NCI-H2029 treated with DMSO at 0.1 percent for 48 hours (cell line): ENCODE results near the gene S1PR2.

Source experiments
- DNase-seq: peaks from one replicate; lab custom pipeline; 2025; lab: John Stamatoyannopoulos, UW

S1PR2 gene, protein sequence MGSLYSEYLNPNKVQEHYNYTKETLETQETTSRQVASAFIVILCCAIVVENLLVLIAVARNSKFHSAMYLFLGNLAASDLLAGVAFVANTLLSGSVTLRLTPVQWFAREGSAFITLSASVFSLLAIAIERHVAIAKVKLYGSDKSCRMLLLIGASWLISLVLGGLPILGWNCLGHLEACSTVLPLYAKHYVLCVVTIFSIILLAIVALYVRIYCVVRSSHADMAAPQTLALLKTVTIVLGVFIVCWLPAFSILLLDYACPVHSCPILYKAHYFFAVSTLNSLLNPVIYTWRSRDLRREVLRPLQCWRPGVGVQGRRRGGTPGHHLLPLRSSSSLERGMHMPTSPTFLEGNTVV

DNA sequence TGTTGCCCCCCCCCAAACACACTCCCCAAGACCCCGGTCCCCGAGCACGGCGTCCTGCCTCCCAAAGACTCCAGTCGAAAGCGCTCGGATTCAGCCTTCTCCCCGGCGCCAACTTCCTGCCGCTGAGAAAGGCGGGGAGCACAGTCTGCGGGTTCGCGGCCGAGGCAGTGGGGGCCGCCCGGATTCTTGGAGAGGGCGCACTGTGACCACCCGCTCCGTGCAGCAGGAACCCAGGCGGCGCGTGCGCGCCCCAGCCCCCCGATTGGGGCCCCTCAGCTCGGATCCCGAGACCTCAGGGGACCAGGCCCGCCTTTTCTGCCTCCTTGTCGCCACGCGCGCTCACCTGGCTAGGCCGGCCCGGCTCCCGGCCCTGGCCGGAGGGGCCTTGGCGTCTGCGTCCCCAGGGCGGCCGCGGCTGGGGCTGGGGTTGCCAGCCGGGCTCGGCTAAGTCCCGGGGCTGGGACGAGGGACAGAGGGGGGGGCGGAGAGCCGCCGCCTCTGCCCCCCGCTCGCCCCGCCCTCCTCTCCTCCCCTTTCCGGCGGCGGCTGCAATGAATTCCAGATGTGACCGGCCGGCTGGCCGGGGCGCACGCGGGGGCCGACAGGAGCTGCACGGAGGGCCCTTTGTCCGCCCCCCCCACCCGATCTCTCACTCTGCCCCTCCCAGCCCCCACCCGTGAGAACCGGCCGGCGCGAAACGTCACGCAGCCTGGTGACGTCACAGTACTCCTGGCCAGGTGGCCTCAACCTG is at the start of gene S1PR2:
Gene S1PR2 (minus strand): TSS at position 471 of the 751 bp plus-strand sequence. CDS start 6,426 bp downstream, outside the sequence.
- peak; percentile 45 for DNase-seq

DNA sequence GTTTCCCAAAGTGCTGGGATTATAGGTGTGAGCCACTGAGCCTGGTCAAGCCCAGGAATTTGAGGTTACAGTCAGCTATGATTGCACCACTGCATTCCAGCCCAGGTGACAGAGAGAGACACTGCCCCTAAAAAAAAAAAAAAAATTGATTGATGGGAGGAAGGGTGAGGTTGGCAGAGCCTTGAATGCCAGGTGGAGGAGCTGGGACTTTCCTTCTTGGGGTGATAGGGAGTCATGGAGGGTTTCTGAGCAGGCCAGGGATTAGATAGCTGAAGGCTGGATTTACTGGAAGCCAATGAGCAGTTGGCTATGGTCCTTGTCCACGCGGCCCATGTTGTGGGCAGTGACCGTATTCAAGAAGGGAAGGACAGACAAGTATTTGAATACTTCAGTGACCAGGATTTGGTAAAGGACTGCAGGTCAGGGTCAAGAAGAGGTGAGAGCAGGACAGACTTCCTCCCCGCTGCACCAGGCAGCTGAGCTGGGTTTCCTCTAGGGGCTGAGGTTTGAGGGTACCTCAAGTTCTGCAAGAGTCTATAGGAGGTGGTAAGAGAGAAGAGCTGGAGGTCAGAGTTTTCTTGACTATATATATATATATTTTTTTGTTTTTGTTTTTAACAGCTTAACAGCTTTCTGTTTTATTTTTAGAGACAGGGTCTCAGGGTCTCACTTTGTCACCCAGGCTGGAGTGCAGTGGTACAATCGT is 48.8 kb upstream of the S1PR2 start:
- DNase-seq, result no peak

DNA sequence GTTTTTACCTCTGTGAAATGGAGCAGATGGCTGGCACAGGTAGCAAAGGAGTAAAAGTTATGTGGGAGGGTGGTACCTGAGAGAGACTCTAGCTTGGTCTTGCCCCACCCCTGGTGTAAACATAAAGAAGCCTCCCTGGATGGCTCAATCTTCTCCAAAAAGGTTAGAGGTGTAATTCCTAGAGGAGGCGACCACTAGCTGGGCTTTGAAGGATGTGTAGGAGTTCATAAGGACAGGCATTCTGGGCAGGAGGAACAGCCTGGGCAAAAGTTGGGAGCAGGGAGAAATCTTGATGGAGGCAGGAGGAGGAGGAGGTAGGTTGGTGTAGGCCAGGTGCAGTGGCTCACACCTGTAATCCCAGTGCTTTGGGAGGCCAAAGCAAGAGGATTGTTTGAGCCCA is 47.8 kb upstream of the S1PR2 start:
- no peak for DNase-seq

DNA sequence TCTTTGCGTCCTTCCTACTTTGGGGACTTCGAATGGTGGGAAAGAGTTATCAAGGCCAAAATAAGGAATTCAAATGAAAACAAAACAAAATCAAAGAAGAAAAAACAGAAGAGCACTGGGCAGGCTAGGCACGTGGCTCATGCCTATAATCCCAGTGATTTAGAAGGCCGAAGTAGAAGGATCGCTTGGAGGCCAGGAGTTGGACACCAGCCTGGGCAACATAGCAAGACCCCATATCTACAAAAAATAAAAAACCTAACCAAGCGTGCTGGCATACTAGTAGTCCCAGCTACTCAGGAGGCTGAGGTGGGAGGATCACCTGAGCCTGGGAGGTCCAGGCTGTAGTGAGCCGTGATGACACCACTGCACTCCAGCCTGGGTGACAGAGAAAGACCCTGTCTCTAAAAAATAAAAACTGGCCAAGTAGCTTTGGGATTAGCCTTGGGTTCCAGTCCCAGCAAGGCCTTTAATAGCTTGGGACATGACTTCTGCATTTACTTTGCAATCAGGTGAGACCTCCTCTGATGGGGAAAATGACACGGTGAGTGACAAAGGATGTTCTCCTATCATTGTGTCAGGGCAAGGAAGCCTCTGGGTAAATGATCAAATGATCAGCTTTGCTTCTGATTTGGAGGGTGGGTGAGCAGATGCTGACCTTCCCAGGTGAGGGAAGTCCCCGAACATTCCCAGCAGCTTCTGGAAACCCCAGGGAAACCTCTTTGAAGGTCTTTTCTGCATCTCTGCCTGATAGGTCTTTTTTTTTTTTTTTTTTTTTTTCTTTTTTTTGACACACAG is 46.9 kb upstream of the S1PR2 start:
- DNase-seq, result no peak

DNA sequence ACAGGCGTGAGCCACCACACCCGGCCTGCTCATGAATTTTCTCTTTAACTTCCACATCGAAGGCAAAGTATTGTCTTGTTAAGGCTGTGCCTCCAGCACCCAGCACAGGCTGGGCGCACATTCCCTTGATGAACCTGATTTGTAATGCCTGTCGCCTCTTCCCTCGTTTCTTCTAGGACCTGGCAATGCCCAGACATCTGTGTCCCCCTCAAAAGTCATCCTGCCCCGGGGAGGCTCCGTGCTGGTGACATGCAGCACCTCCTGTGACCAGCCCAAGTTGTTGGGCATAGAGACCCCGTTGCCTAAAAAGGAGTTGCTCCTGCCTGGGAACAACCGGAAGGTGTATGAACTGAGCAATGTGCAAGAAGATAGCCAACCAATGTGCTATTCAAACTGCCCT is 43.5 kb upstream of the S1PR2 start:
- DNase-seq, result no peak

DNA sequence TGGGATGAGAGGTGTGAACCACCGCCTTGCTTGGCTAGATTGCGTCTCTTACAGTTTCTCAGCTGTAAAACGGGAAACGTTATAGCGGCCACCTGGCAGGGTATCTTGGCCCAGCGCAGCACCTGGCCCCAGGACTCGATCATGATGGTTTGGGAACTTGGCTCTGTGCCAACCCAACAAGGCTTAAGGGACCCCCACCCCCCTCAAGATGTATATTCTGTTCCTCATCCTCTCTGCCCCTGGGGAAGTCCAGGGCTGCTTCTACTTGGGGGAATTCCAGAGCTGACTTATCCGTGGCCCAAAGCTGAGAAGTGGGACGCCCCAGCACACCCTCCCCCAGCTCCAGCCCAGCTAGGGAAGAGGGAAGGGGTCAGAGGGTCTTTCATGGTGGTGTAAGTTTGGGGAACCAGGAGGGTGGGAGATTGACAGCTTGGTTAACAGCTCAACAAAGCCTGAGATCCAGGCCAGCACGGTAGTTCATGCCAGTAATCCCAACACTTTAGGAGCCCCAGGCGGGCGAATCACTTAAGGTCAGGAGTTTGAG is 40.5 kb upstream of the S1PR2 start:
- DNase-seq, result no peak

DNA sequence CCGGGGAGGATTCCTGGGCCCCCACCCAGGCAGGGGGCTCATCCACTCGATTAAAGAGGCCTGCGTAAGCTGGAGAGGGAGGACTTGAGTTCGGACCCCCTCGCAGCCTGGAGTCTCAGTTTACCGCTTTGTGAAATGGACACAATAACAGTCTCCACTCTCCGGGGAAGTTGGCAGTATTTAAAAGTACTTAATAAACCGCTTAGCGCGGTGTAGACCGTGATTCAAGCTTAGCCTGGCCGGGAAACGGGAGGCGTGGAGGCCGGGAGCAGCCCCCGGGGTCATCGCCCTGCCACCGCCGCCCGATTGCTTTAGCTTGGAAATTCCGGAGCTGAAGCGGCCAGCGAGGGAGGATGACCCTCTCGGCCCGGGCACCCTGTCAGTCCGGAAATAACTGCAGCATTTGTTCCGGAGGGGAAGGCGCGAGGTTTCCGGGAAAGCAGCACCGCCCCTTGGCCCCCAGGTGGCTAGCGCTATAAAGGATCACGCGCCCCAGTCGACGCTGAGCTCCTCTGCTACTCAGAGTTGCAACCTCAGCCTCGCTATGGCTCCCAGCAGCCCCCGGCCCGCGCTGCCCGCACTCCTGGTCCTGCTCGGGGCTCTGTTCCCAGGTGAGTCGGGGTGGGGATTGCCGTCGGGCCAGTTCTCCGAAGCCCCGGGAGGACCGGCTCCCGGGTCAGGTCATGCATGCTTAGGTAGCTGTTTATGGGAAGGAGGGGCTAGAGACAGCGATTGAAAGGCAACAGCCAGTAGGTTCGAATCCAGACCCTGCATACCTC is 39.7 kb upstream of the S1PR2 start, which contains the start of gene ICAM1:
Gene ICAM1 (plus strand): TSS at position 505 of the 779 bp plus-strand sequence. CDS start 40 bp downstream, at position 545.
- DNase-seq, result no peak

DNA sequence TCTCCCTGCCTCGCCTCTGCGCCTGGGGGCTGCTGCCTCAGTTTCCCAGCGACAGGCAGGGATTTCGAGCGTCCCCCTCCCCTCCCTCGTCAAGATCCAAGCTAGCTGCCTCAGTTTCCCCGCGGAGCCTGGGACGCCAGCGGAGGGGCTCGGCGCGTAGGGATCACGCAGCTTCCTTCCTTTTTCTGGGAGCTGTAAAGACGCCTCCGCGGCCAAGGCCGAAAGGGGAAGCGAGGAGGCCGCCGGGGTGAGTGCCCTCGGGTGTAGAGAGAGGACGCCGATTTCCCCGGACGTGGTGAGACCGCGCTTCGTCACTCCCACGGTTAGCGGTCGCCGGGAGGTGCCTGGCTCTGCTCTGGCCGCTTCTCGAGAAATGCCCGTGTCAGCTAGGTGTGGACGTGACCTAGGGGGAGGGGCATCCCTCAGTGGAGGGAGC is 39.1 kb upstream of the S1PR2 start:
- no peak for DNase-seq

DNA sequence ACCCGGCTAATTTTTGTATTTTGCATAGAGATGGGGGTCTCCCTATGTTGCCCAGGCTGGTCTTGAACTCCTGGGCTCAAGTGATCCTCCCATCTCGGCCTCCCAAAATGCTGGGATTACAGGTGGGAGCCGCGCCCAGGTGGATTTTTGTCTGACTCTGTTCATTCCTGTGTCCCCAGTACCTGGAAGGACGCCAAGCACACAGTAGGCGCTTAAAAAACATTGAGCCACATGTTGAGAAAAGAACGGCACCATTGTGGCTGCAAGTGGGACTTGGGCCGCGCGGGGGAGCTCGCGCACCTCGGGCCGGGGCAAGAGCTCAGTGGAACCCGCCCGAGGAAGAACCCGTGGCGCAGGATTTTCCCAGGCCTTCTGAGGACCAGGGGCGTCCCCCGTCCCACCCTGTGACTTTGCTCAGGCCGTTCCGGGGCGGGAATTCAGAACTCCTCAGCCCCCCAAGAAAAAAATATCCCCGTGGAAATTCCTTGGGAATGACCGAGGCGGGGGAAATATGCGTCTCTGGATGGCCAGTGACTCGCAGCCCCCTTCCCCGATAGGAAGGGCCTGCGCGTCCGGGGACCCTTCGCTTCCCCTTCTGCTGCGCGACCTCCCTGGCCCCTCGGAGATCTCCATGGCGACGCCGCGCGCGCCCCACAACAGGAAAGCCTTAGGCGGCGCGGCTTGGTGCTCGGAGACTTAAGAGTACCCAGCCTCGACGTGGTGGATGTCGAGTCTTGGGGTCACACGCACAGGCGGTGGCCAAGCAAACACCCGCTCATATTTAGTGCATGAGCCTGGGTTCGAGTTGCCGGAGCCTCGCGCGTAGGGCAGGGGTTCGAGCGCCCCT is 38.4 kb upstream of the S1PR2 start:
- peak; percentile 38 for DNase-seq

DNA sequence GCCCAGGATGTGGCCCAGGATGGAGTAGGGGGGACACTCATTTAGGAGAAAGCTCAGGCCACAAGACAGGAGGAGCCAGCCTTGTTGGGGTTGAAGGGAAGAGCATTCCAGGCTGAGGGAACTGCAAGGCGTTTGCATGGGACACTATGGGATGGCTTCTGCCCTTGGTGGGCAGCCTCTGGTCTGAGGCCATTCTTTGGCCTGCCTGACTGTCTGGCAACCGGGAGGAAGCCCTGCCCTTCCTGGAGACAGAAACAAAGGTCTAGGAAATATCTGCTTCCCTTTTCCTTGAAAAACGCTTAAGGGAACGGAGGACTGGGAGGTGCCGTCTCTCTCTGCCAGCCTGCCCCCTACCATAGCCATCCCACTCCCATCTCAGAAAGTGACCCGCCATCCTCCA is 36.9 kb upstream of the S1PR2 start:
- no peak for DNase-seq

DNA sequence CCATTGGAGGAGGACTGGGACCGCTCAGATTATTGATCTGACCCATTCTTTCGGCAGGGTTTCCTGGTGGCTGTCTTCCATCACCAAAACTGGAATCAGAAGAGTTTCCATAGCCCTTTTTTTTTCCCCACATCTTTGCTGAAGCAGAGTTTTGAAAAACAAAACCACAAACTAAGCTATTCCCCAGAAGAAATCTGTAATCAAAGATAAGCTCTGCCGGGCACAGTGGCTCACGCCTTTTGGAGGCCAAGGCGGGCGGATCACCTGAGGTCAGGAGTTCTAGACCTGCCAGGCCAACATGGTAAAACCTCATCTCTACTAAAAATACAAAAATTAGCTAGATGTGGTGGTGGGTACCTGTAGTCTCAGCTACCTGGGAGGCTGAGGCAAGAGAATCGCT is 35.6 kb upstream of the S1PR2 start:
- DNase-seq, result no peak

DNA sequence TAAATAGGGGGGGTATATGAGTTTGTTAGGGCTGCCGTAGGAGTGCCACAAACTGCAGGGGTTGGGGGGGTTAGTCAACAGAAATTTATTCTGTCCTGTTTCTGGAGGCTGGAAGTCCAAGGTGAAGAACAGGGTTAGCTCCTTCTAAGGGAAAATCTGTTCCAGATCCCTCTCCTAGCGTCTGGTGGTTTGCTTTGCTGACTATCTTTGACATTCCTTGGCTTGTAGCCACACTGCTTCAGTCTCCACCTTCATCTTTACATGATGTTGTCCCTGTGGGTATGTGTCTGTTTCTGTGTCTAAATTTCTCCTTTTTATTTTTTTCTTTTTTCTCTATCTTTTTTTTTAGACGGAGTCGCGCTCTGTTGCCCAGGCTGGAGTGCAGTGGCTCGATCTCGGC is 31.6 kb upstream of the S1PR2 start:
- DNase-seq, result no peak

DNA sequence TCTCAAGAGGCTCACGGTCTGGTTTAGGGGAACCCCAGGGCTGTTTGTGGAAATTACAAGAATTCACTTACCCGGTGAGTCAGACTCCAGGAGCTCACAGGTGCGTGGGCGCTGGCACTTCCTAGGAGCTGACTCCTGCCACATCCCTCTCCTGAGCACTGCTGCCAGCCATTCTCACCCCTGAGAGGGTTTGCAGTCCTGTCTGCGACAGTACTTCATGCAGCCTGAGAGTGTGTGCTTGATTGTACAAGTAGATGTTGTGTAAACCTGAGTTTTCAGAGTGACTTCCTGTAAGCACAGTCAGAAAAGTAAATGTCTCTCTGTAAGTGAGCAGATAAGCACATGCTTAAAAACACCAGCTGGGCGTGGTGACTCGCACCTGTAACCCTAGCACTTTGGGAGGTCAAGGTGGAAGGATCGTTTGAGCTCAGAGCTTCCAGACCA is 29.0 kb upstream of the S1PR2 start:
- DNase-seq, result peak; percentile 75

DNA sequence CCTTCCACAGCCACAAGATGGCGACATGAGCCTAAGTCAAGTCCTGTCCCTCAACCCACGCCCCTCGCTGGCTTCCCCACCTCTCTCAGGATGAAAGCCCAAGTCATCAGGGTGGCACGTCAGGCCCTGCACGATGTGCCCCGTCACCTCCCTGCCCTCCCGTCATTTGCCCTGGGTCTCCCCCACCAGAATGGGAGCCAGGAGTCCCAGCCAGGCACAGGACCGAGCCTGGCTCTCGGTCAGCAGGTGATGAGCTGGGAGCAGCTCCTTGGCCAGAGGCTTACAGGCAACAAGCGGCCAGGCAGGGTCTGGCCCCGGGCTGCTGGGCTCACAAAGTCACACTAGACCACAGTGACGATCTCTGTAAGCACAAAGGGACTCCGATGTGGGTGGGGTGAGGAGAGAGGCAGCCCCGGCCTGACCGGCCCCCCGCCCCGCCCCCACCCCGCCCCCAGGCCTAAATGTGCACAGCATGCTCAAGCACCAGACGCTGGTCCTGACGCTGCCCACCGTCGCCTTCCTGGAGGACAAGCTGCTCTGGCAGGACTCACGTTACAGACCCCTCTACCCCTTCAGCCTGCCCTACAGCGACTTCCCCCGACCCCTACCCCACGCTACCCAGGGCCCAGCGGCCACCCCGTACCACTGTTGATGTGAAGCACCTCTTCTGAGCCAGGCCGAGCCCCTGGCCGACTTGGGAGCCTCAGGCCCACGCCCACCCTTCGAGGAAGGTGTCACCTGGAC is 28.2 kb upstream of the S1PR2 start:
- DNase-seq, result peak; percentile 58

DNA sequence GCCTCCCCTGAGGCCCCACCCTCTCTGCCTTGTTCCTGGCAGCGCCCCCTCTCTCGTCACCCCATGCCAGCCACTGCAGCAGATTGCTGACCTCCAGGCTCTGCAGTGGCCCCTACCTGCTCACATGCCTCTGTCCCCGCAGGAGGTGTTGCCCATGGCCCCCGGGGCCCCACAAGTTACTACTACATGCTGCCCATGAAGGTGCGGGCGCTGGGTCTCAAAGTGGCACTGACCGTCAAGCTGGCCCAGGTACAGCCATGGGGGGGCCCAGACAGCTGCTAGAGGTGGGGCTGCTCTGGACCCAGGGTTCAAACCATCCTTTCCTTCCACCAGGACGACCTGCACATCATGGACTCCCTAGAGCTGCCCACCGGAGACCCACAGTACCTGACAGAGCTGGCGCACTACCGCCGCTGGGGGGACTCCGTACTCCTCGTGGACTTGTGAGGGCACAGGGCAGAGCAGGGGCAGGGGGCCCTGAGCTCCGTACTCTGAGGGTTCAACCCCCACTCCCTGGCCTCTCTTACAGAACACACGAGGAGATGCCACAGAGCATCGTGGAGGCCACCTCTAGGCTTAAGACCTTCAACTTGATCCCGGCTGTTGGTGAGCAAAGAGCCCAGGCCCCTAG is 27.1 kb upstream of the S1PR2 start:
- DNase-seq, result no peak

DNA sequence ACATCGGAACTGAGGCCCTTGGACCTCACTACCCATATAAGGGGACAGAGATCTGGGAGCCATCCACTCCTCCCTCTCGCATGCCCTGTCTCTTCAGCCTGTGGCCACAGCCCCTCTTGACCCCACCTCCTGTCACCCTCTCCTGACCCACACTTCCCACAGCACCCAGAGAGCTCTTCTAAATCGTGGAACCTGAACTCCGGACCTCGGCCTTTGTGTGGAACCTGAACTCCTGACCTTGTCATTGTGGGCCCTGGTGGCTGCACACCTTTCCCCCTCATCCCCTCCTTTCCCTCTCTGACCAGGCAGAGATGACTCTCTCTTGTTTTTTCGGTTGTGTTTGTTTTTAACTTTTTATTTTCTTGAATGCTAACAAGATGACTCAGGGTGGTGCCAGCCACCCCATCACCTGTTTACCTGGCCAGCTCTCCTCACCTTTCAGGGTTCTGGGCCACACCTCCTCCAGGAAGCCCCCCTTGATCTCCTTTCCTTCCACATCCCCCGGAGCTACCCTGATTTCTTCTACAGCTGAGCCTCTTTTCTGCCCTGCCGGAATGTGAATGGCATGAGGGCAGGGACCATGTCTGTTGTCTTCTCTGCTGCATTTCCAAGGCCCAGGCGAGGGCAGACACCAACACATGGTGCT is 26.0 kb upstream of the S1PR2 start:
- no peak for DNase-seq

DNA sequence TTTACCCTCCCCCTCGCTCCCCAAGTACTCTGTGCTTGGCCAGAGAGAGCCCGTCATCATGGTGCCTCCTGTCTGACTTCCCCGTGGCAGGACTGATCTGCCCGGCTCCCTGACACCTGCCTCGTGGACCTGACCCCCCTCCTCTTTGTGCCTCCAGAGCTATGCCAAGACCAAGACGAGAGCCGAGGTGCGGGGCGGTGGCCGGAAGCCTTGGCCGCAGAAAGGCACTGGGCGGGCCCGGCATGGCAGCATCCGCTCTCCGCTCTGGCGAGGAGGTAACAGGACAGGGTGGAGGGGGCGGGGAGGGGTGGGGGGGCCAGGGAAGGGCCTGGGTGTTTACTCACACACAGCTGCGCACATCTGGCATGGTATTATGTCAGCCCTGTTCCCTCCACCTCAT is 25.4 kb upstream of the S1PR2 start:
- DNase-seq, result no peak

DNA sequence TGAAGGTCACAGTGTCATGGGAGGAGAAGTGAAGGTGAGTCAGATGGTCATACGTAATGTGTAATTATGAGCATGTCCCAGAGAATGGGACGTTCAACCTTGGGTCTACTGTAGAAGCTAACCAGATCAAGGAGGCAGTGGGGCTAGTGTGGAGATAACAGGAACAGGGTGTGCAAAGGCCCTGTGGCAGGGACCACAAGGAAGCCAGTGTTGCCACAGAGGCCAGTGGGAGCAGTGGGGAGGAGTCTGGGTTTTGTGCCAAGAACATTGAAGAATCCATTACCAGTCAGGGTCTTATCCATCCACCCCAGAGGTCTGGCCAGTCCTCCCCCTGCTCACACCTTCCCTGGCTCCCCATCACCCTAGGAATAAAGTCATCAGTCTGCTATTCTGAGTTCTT is 24.2 kb upstream of the S1PR2 start:
- DNase-seq, result no peak
